HG03039 (cell line): ENCODE measurements around the gene LRRC32.
"Not testable (repeated sequence)": the region's sequence is repeated elsewhere in the genome, so short reads cannot be mapped to it uniquely, and the experiment has no call there.

Source experiments
- ATAC-seq: cut with Tn5 transposase; IDR thresholded peaks from one replicate; pipeline ENCODE4 v1.9.1; 2021; ENCODE audit warnings: mild to moderate bottlenecking, moderate library complexity; ENCODE audit not compliant: unreplicated experiment

LRRC32 gene

DNA sequence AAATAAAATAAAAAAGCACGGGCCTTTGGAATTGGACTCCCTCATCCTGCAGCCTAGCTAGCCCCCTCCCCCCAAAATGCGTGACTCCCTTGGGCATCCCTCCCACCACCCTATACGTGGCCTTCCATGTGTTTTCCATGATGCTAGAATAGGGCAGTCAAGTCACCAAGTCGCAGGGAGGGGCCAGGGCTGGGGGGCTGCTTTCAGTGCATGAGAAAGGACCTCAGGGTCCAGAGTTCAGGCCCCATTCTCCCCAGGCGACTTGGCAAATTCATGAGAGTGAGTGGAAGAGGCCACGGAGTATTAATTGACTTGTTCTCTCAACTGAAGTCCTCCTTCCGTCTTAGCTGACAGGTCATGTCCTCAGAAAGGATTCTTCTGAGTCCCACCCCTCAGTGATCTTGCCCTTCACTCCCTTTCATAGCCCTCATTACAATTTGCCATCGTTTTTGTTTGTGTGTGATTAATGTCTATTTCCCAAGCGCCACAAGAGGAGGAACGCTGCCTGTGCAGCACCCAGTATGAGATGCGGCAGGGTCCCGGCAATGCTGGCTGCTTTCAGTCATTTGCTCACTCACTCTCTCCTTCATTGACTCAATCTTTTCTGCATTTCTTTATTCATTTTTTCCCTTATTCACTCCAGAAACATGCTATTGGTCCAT lies 17.4 kb downstream of the LRRC32 start:
- ATAC-seq, result no peak

DNA sequence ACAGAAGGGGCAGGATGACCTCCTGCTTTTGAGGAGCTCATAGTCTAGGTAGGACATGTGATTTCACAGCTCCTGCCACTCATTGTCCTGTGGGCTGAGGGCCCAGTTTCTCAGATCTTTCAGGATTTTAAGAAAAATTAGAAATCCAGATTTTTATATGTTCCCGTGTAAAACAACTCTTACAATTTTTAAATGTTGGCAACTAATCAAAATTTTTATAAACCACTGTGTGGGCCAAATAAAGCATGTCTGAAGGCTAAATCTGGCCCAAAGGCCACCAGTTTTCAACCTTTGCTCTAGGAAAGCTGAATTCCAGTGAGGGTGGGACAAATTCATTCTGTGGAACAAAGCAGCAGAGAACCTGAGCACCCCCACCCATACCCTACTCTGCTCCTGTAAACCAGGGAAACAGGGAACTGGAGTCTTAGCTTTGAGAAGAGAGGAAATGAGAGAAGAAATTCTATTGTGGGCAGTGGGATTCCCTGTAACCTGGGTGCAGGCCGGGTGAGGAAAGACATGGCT lies 20.6 kb downstream of the LRRC32 start:
- no peak for ATAC-seq

DNA sequence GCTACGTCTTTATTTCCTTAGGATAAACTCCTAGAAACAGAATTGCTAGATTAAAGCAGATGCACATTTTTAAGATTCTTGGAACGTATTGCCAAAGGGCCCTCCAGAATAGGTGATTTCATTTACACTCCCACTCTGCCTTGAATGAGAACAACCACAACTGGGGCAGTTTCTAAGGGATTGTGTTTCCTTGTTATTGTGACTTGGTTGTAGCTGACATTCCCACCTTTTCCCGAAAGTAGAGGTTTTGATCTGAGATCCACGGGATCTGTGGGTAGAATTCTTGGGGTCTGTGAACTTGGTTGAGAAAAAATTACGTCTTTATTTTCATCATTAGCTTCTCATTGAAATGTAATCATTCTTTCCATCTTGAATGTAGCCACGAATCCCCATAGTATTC lies 21.5 kb downstream of the LRRC32 start:
- ATAC-seq, result no peak

DNA sequence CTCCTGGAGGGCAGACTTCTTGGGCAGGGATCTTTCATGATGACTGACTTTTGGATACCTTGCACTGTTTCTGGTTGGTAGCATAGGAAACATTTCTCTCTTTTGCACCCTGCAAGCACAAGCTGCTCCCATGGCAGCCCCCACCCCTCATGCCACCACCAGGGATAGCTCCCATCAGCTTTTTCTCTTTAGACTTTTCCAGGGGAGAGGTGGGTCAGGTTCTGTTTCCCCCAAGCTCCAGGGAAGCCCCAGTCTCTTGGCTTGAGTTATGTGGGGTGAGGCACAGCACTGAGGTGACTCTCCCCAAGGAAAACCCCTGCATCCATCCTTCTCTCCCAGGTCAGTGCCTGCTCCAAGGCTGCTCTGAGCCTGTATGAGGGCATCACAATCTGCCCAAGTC lies 22.5 kb downstream of the LRRC32 start:
- ATAC-seq, result no peak

DNA sequence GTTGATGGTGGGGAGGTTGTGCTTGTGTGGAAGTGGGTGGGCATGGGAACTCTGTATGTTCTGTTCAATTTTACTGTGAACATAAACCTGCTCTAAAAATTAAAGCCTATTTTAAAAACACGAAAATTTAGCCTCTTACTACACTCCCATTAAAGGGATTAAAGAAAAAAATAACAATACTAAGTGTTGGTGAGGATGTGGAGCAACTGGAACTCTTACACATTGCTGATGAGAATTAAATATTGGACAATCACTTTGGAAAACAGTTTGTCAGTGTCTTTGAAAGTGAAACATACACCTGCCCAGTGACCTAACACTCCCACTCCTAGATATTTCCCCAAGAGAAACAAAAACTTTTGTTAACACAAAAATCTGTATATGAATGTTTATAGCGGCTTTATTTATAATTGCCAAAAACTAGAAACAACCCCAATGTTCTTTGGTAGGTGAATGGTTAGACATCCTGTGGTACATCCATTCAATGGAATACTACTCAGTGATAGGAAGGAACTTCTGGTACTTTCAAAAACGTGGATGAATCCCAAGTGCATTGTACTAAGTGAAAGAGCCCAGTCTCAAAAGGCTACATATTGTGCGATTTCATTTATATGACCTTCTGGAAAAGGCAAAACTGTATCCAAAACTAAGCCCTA lies 23.5 kb downstream of the LRRC32 start:
- ATAC-seq, result no peak

DNA sequence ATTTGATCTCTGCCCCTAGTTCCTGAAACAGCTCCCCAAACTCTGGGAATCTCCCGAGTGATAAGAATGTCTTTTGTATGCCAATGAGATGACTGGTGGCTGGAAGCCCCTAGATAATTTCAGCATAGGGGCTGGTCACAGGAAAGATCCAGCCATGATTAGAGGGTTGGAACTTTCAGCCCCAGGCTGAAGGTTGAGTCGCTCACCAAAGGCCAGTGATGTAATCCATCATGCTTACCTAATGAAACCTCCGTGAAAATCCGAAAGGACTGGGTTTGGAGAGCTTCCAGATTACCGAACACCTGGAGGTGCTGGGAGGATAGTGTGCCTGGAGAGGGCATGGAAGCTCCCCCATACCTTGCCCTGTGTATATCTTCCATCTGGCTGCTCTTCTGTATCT lies 26.0 kb downstream of the LRRC32 start:
- no peak for ATAC-seq

DNA sequence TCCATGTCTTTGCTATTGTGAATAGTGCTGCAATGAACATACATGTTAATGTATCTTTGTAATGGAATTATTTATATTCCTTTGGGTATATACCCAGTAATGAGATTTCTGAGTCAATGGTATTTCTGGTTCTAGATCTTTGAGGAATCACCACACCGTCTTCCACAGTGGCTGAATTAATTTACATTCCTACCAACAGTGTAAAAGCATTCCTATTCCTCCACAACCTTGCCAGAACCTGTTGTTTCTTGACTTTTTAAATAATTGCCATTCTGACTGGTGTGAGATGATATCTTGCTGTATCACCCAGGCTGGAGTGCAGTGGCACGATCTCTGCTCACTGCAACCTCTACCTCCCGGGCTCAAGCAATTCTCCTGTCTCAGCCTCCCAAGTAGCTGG lies 26.8 kb downstream of the LRRC32 start:
- ATAC-seq, result not testable (repeated sequence)

DNA sequence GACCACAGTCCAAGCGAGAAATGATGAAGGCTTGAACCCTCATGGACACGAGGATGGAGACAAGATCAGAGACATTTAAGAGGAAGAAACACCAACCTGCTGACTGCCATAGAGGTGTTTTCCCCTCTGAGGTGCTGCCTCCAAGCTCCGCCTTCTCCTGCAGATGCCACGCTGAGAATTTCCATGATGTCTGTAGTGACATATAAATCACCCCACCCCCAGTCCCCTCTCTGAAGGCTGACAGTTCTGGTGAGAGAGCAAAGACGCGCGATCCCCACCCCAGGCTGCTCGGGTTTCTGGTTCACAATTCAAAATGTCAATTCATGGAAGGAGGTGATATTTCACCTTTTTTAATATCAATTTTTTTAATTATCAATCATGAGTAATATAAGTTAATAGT lies 28.2 kb downstream of the LRRC32 start:
- ATAC-seq, result no peak

DNA sequence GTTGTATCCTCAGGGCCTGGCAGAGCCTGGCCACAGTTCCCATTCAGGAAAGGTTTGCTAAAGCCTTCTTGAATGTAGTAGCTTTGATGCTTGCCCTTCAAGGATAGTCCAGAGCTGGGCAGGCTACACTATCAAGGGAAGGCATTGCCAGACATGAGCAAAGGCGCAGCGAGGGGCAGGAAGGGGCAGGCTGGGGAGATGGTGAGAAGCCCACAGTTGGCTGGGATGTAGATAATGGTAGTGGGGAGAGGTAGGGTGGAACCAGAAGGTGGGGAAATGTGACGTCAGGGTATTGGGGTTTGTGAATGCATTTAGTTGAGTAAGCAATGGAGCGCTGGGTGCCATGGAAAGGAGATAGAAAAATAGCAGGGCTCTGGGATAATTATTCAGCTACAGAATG lies 28.6 kb downstream of the LRRC32 start:
- no peak for ATAC-seq

DNA sequence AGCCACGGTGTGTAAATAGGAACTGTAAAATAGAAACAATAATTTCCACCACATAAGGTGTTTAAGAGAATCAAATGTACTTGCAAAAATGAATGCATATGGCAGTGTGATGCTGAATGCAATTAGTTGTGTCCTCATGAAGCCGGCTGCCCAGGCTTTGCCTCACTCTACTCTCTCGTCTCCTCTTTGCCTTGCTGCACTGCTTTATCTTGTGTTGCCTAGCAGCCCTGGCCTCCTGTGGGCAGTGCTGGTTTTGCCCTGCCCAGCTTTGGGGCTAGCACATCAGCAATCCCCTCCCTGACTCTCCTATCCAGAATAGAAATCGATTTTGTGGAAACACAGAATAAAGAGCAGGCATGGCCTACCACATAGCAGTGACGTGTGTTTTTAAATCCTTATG lies 30.0 kb downstream of the LRRC32 start:
- ATAC-seq, result no peak

DNA sequence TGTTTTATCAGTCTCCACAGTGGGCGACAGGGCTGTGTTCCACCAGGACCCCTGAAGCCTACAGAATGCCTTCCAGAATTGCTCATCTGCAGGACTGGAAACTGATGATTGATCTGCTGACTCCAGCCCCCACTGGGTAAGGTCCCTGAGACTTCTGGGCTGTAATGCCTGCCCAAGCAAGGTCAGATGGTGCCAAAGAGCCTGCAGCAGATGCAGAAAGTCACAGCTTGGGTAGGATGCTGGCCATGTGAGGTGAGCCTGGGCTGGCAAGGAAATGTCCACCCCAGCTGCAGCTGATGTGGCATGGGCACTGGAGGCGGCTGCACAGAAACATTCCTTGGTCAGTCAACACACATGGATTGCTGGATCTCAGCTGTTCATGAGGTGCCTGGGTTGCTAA lies 30.9 kb downstream of the LRRC32 start:
- no peak for ATAC-seq

DNA sequence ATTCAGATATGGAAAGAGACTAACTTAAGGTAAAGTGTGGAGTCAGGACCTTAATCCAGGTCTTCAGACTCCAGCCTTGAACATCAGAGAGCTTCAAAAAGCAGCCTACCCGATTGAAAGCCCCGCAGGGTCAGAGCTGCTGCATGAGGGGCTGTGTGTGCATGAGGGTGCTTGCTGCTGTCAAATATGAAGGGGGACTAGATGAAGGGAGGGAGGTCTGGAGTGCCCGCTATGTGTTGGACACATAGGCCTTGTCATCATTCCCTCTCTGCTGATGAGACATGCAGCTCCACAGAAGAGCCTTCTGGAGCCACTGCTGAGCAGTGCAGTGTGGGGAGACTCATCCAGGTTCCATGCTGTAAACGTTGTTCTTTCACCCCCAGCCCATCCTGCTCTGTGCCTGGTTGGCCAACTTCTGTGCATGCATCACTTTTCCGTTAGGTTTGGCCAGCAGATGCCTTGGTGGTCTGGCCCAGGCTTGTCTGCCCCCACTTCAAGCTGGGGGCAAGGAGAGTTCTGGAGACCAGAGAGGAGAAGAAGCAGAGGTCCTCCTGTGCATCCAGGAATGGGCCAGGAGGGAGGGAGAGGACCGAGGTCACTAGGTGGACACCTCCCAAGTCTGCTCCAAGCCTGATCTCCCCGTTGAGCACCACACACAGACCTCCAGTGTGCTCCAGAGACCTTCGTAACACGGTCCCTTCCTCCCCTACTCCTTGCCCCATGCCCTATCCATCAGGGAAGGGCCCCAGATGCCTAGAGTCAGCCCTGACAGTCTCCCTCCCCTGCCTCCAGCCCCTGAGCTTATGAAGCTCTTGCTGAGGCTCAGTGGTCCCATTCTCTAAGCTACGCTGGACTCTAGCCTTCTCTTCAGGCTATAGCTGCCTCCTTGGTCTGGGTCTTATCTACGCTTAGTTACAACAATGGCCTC lies 32.0 kb downstream of the LRRC32 start:
- ATAC-seq, result no peak

DNA sequence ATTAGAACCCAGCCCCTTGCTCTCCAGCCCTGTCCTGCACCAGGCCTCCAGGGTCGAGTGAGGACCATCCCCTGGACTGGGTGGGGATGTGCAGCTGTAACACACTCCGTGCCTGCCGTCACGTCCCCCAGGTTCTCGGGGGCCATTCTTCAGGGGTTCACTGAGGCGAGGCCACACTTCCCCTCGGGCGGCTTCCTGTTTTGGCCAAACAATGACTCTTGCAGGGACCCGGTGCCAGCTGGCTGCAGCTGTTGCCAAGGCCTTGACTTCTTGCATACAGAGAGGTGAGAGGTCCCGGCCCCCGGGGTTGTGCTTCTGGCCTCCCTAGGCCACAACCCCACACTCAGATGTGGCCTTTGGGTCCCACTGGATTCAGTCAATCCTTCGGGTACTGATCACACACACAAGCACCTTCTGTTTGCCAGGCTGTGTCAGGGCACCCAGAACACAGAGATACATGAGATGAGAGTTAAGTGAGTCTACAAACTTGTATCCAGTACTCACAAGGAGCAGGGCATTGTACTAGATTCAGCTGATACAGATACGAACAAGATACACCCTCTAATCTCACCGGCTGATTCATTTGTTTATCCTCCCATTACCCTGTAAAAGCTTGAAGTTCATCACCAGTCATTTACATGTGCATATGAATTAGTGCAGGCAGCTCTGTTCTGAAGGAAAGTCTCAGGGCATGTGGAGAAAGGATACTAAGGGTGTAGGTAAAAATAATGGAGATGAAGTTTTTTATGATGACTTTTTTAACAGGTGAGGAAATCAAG lies 32.9 kb downstream of the LRRC32 start:
- peak; percentile 61 for ATAC-seq

DNA sequence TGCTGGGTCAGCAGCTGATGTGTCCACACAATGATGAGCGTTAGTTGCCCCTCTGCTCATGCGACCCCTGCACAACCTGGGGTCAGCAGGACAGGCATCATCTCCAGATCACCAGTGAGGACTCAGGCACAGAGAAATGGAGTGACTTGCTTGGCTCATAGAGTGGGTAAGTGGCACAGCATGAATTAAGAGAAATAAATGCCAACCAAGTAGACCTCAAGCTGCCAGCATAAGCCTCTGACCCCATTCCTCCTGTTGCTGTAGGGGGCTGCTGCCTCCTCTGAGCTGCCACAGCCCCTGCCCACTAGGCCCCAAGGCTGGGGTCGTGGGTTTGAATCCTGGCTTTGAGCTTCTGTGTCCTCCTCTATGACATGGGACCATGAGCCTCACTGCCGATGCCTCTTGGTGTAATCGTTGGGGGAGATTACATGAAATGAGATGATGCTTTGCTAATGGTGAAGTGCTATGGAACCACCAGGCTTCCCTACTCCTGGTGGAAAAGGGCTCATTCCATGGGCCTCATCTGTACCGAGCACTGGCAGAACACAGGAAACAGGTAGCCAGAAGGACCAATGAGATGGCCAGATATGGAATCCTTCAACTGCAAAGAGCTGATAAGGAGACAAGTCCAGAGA lies 33.6 kb downstream of the LRRC32 start:
- ATAC-seq, result no peak

DNA sequence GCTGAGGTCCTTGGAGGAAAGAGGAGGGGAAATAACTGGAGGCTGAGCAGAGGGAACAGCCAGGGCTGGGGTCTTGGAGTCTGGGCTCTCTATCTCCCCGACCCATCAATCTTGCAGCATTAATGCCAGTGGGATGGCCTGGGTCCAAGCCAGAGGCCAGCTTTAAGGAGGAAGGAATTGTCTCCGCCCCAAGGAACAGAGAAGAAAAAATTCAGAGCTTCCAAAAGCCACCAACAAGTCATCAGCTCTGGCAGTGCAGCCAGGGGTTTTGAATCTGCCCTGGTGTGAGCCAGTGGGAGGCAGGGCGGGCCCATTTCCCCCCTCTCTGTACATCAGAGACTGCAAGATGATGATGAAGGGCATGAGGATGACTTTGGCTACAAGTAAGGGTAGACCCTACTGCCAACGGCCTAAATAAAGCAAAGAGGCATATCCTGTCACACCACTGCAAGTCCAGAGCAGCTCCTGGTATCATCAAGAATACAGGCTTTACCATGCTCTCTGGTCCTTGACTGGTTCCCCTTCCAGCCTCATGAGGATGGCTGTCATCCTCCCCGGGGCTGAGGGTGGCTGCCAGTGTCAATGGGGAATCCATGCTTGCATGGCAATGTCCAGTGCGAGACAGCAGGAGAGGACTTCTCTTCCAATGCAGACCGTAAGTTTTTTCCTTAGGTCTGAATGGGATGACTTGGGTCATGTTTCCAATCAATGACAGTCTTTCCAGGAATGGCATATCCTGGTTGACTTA lies 34.4 kb downstream of the LRRC32 start:
- no peak for ATAC-seq

DNA sequence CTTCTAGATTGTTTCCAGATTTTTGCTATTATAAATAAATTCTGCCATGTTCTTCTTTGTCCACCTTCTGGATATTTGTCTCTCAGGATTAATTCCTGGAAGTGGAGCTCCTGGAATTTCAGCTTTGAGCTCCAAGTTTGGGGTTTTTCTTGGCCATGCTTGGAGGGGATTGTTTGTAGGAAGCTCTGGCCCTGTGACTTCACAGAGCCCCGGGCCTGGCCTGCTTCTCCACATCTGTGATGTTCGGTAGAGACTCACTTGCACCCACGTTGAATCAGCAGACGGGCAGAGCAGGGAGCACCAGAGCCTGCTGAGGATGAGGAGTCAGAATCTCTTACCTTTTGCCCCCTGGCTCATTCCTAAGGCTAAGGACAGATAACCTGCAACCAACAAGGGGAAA lies 35.7 kb downstream of the LRRC32 start:
- no peak for ATAC-seq

DNA sequence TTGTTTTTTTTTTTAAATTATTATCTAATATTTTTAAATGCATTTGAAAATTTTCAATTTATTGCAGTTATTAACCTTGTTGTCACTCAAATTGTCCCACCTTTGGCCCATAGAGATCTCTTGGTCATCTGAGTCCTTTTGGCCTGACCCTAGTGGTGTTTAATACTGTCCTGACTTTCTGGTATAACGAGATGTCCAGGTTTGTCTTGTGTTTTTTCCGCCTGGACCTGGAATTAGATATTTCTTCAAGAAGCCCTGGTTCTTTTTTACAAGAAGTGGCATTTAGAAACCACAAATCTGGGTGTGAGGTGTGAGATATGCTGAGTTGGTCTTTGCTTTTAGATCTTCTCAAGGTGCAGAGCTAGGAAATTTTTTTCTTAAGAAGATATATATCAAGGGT lies 38.1 kb downstream of the LRRC32 start:
- ATAC-seq, result no peak

DNA sequence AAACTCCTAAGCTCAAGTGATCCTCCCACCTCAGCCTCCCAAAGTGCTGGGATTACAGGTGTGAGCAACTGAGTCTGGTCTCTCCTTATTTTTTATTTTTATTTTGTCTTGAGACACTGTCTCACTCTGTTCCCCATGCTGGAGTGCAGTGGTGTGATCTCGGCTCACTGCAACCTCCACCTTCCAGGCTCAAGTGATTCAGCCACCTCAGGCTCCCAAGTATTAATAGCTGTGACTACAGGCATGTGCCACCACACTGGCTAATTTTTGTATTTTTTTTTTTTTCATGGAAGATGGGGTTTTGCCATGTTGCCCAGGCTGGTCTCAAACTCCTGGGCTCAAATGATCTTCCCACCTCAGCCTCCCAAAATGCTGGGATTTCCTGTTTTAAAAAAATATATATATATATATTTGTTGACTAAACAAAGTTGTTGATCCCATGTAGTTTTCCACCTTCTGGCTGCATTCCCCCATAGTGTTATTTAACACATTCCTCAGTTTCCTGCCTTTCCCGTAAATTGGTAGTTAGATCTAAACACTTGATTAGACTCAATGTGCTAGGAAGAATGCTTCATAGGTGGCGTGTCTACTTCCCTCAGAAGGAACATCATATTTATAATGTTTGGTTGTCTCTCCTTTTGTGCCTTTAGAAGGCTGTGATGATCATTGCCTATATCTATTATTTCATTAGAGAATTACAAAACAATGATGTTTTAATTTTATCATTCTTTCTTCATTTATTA lies 38.8 kb downstream of the LRRC32 start:
- ATAC-seq, result no peak
